Subcutaneous adipose tissue (tissue), 4 donors: Measurements from ENCODE around the gene TMEM258. TPM values are rescaled to one million over a fixed set of nuclear protein-coding genes. Genes with fewer than 3 reads are reported as not detected.

ENCODE experiments used
- CTCF ChIP-seq: fragments of 450-650 bp; IDR thresholded peaks from one replicate; pipeline ENCODE4 v1.5.1; 2016; ENCODE audit warnings: low read depth, mild to moderate bottlenecking, control low read depth, antibody characterized with exemption, moderate library complexity
- total RNA-seq, 4 donors: library from RNA; depleted of rRNA; stranded (reverse); fragments of >200 nt; gene quantifications; one replicate each; pipeline ENCODE4 v1.1.0, GENCODE V29; 2016

The TMEM258 gene
- total RNA-seq, 4 donors from 2014 or later = 13.6 to 73.4 (median 44.3) TPM

- no peak for TF ChIP-seq CTCF
Observed at GRCh38 chr11:61739413-61739812, 53.0 kb downstream of the TMEM258 start.

Other genes with a start within 250 kb of the TMEM258 start
- 1 to 10 TPM in 3 of 4 donors, under 1 TPM in 1; 0.66 to 4.0 (median 1.4) TPM for gene SYT7, start 211.5 kb downstream of the TMEM258 start, total RNA-seq
- gene DAGLA, start 112.2 kb downstream of the TMEM258 start, total RNA-seq = 1 to 10 TPM; 1.1 to 3.2 (median 1.8) TPM
- gene MYRF, start 40.0 kb downstream of the TMEM258 start, total RNA-seq = under 1 TPM in 2 of 4 donors, not detected in 2; 0.17 to 0.33 TPM
- gene FEN1, start 312 bp upstream of the TMEM258 start, total RNA-seq = 1 to 10 TPM; 4.9 to 7.7 (median 6.3) TPM
- 100 to 1,000 TPM in 1 of 4 donors, 10 to 100 TPM in 3; 15.8 to 115 (median 29.4) TPM for gene FADS1, start 24.4 kb upstream of the TMEM258 start, total RNA-seq
- gene FADS2, start 35.7 kb upstream of the TMEM258 start, total RNA-seq = 10 to 100 TPM in 3 of 4 donors, 1 to 10 TPM in 1; 5.4 to 24.8 (median 14.7) TPM
- gene FADS3, start 98.9 kb upstream of the TMEM258 start, total RNA-seq = 100 to 1,000 TPM in 3 of 4 donors, 10 to 100 TPM in 1; 78.5 to 322 (median 136) TPM
- gene RAB3IL1, start 125.0 kb upstream of the TMEM258 start, total RNA-seq = 10 to 100 TPM; 12.7 to 36.8 (median 21.0) TPM
- 10 to 100 TPM in 2 of 4 donors, 1 to 10 TPM in 2; 8.1 to 14.3 (median 10.1) TPM for gene BEST1, start 157.8 kb upstream of the TMEM258 start, total RNA-seq
- gene FTH1, start 175.0 kb upstream of the TMEM258 start, total RNA-seq = over 10,000 TPM in 1 of 4 donors, 1,000 to 10,000 TPM in 3; 6,293 to 12,889 (median 8,191) TPM